Measurements from ENCODE around the gene FBXW4. TPM values are rescaled to one million over a fixed set of nuclear protein-coding genes. Genes with fewer than 3 reads are reported as not detected.
A peak's percentile ranks its signal among the peaks of the same experiment; 100 is the strongest.

Gene FBXW4
- total RNA-seq, 1 donor from 2014 or later: 70.7 TPM

- Mint-ChIP-seq H3K4me1 (ENCODE audit: low read depth) (peaks cover 1% of the 10 kb centered on the region), H3K4me3 (ENCODE audit: low read depth) (no peak overlapping the region), H3K36me3 (ENCODE audit: insufficient read depth) (peaks cover 6% of the 10 kb centered on the region), H3K9me3 (ENCODE audit: low read depth) (no peaks in the 10 kb centered on the region), H3K27me3 (no peaks in the 10 kb centered on the region), H3K27ac (no peak overlapping the region)
- no peak for TF ChIP-seq CTCF (IDR thresholded peaks at IDR 0.05; ENCODE audit: unreplicated experiment)
- no peak for DNase-seq (ENCODE audit: low spot score, unreplicated experiment)
Measured at GRCh38 chr10:101612086-101612485, 82.9 kb downstream of the FBXW4 start.

DNA sequence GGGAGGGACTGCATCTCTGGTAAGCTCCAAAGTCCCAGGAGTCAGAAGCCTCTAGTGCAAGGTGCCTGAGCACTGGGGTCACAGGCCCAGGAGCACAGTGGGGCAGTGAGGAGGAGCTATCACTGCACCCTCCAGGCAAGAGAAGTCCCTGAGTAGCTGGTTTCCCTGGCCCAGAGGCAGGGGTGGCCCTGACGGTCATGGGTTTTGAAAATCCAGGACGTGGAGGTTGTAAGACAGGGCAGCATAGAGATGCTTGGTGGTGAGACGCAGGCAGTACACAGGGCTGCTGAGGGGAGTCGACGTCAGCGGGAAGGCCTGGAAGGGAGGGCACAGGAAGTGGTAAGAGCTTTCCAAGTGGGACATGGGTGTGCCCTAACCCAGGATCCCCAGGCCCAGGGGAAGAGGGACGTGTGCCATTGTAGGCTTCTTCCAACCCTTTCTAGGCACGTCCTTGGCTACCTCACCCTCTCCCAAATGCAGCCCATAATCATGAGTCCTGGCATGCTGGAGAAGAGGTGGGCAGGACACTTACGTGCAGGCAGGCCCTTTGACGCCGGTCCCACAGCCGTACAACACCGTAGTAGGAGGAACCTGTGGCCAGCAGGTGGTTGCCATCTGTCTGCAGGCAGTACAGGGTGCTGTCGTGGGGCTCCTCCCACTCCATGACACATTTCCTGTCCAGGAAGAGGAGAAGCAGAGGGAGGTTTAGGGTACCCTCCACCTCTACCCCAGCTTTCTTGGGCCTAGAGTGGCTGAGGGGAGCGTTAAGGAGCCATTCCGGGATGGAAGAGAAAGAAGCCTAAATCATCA lies 83.7 kb downstream of the FBXW4 start:
- H3K36me3 Mint-ChIP-seq (ENCODE audit: insufficient read depth): peaks cover 9% of the 10 kb centered on the region
- no peaks in the 10 kb centered on the region for H3K27me3 Mint-ChIP-seq
- no peak for TF ChIP-seq CTCF (IDR thresholded peaks at IDR 0.05; ENCODE audit: unreplicated experiment)
- no peak for DNase-seq (ENCODE audit: low spot score, unreplicated experiment)
- H3K27ac Mint-ChIP-seq: no peak overlapping the region
- H3K4me3 Mint-ChIP-seq (ENCODE audit: low read depth): no peak overlapping the region
- H3K4me1 Mint-ChIP-seq (ENCODE audit: low read depth): peaks cover 2% of the 10 kb centered on the region
- no peaks in the 10 kb centered on the region for H3K9me3 Mint-ChIP-seq (ENCODE audit: low read depth)

- TF ChIP-seq CTCF (IDR thresholded peaks at IDR 0.05; ENCODE audit: unreplicated experiment): no peak
- Mint-ChIP-seq H3K27me3 (no peaks in the 10 kb centered on the region), H3K36me3 (ENCODE audit: insufficient read depth) (peaks cover 14% of the 10 kb centered on the region), H3K27ac (no peak overlapping the region), H3K4me3 (ENCODE audit: low read depth) (no peak overlapping the region), H3K4me1 (ENCODE audit: low read depth) (peaks cover 2% of the 10 kb centered on the region), H3K9me3 (ENCODE audit: low read depth) (no peaks in the 10 kb centered on the region)
- DNase-seq (ENCODE audit: low spot score, unreplicated experiment): no peak
Measured at GRCh38 chr10:101609481-101609880, 85.5 kb downstream of the FBXW4 start.

- Mint-ChIP-seq H3K9me3 (ENCODE audit: low read depth) (no peaks in the 10 kb centered on the region), H3K27me3 (no peaks in the 10 kb centered on the region), H3K27ac (no peak overlapping the region), H3K36me3 (ENCODE audit: insufficient read depth) (peaks cover 15% of the 10 kb centered on the region), H3K4me1 (ENCODE audit: low read depth) (peaks cover 2% of the 10 kb centered on the region), H3K4me3 (ENCODE audit: low read depth) (no peak overlapping the region)
- no peak for TF ChIP-seq CTCF (IDR thresholded peaks at IDR 0.05; ENCODE audit: unreplicated experiment)
- no peak for DNase-seq (ENCODE audit: low spot score, unreplicated experiment)
Measured at GRCh38 chr10:101607124-101607523, 87.8 kb downstream of the FBXW4 start.

DNA sequence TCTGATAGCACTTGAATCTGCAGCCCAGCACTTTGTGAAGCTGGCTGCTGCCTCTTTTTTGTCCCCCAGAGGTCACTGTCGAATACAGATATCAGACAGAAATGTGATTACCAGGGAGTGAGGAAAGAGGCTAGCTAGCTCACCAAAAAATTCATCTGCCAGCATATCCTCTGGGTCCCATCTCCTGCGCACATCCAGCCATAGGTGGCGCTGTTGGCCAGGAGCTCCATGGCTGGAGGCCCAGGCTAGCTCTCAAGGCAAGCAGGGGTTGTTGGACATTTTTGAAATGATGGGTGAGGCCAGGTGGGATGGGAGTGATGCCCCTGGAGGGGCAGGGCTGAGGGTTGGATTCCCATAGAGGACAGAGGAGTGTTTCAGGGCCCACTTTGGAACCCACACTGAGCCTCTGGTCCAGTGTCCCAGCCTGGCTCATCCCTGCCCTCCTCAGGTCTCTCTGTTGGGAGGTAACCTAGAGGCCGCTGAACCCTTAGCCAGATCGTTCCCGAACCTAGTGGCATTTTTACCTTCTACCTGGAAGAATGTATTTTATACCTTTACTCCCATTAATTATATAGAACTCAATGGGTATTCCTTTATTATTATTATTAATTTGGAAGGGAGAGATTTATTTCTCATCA lies 92.1 kb downstream of the FBXW4 start:
- H3K4me1 Mint-ChIP-seq (ENCODE audit: low read depth): peaks cover 2% of the 10 kb centered on the region
- H3K9me3 Mint-ChIP-seq (ENCODE audit: low read depth): no peaks in the 10 kb centered on the region
- H3K4me3 Mint-ChIP-seq (ENCODE audit: low read depth): no peak overlapping the region
- H3K27me3 Mint-ChIP-seq: no peaks in the 10 kb centered on the region
- peaks cover 10% of the 10 kb centered on the region for H3K36me3 Mint-ChIP-seq (ENCODE audit: insufficient read depth)
- peak; percentile 73 for DNase-seq (ENCODE audit: low spot score, unreplicated experiment)
- TF ChIP-seq CTCF (IDR thresholded peaks at IDR 0.05; ENCODE audit: unreplicated experiment): peak; percentile 92
- H3K27ac Mint-ChIP-seq: no peak overlapping the region

Measured in progenitor cell of endocrine pancreas (in vitro differentiated cells).